HCT116 (cell line): ENCODE results near the gene TSPAN15. TPM values are rescaled to one million over a fixed set of nuclear protein-coding genes. Genes with fewer than 3 reads are reported as not detected.

ENCODE experiments used
- ATAC-seq: fragments of 200-7000 bp; cut with Tn5 transposase; 2 replicates; pipeline ENCODE4 v1.9.1; 2020; ENCODE audit warnings: mild to moderate bottlenecking, moderate library complexity
- BruUV-seq: library from RNA; stranded (reverse); fragments of 400-500 nt; replicated peaks from 2 replicates; lab custom pipeline; 2021; lab: Mats Ljungman, UMichigan
- CTCF ChIA-PET: fragments of 300-600 bp; sonication (Branson Sonifier 250); formaldehyde crosslinking; loops from one replicate; lab custom pipeline; 2021; ENCODE audit warnings: antibody characterized with exemption; lab: Charles Lee
- POLR2A ChIA-PET: fragments of 300-600, 350-600 bp; sonication (Branson Sonifier 250); formaldehyde crosslinking; loops from one replicate; lab custom pipeline; 2021; ENCODE audit warnings: antibody characterized with exemption; lab: Charles Lee
- RAD21 ChIA-PET, 2 experiments: fragments of 300-600 bp; sonication (Branson Sonifier 250); formaldehyde crosslinking; loops; one replicate each; lab custom pipeline; 2023; ENCODE audit warnings: low total read pairs in 2 of 2; ENCODE audit not compliant: uncharacterized antibody in 2 of 2, unreplicated experiment in 2 of 2, low non-redundant PET in 1 of 2; lab: Charles Lee
- DNase-seq: peaks from one replicate; pipeline ENCODE4 v3.0.0-alpha.2; 2010; ENCODE audit warnings: low read depth, low spot score
- H2AFZ ChIP-seq: fragments of 200-600 bp; shearing (Covaris generic), sonication (generic); 2 replicates; pipeline ENCODE4 v1.6.1; 2017; ENCODE audit warnings: low read depth, mixed run types, mixed read lengths, antibody characterized with exemption, low read length; ENCODE audit not compliant: poor library complexity, severe bottlenecking
- H3K27ac ChIP-seq: 2 replicates; pipeline ENCODE4 v1.5.1; 2012; ENCODE audit warnings: low read depth, low read length
- H3K27me3 ChIP-seq: fragments of 200-600 bp; sonication (generic); 2 replicates; pipeline ENCODE4 v1.6.1; 2016; ENCODE audit warnings: mixed run types, low read length, mixed read lengths; ENCODE audit not compliant: insufficient read depth
- H3K36me3 ChIP-seq, 2 experiments: fragments of 200-500 bp in 1 of 2; fragments of 200-600 bp in 1 of 2; sonication (Bioruptor generic) in 1 of 2; sonication (generic) in 1 of 2; 2 replicates each; pipeline versions ENCODE4 v1.5.1 to v1.6.1; 2014 to 2016; ENCODE audit warnings: low read length in 2 of 2, inconsistent platforms in 1 of 2, mixed read lengths in 1 of 2, mixed run types in 1 of 2; ENCODE audit not compliant: insufficient read depth in 2 of 2, control insufficient read depth in 1 of 2
- H3K4me1 ChIP-seq, 2 experiments: fragments of 200-600 bp in 1 of 2; sonication (generic) in 1 of 2; 2 replicates each; pipeline versions ENCODE4 v1.5.1 to v1.6.1; 2012 to 2017; ENCODE audit warnings: low read length in 2 of 2, inconsistent platforms in 1 of 2, mild to moderate bottlenecking in 1 of 2, mixed read lengths in 1 of 2, mixed run types in 1 of 2, moderate library complexity in 1 of 2; ENCODE audit not compliant: insufficient read depth in 2 of 2, control insufficient read depth in 1 of 2
- H3K4me2 ChIP-seq: fragments of 200-600 bp; sonication (generic); 2 replicates; pipeline ENCODE4 v1.6.1; 2017; ENCODE audit warnings: mixed run types, low read length, mixed read lengths
- H3K4me3 ChIP-seq, 2 experiments: fragments of 200-600 bp in 1 of 2; sonication (generic) in 1 of 2; replicated peaks in 1 of 2; 2 replicates each; pipeline ENCODE4 v1.5.1; 2011 to 2016; ENCODE audit warnings: low read length in 2 of 2, control low read depth in 1 of 2, low read depth in 1 of 2, mild to moderate bottlenecking in 1 of 2, mixed read lengths in 1 of 2, mixed run types in 1 of 2
- H3K79me2 ChIP-seq: fragments of 200-600 bp; sonication (generic); 2 replicates; pipeline ENCODE4 v1.6.1; 2017; ENCODE audit warnings: mild to moderate bottlenecking, mixed run types, low read length, moderate library complexity, mixed read lengths; ENCODE audit not compliant: insufficient read depth
- H3K9ac ChIP-seq: fragments of 200-600 bp; sonication (generic); 2 replicates; pipeline ENCODE4 v1.6.1; 2016; ENCODE audit warnings: low read length, mixed read lengths
- H3K9me2 ChIP-seq: fragments of 200-600 bp; sonication (generic), shearing (Covaris generic); 2 replicates; pipeline ENCODE4 v1.6.1; 2017; ENCODE audit warnings: mixed run types, mild to moderate bottlenecking, moderate library complexity; ENCODE audit not compliant: insufficient read depth
- H3K9me3 ChIP-seq, 2 experiments: fragments of 200-500 bp in 1 of 2; fragments of 200-600 bp in 1 of 2; sonication (Bioruptor generic) in 1 of 2; sonication (generic) in 1 of 2; 2 replicates each; pipeline ENCODE4 v1.6.1; 2014 to 2017; ENCODE audit warnings: low read length in 2 of 2, mixed read lengths in 2 of 2, inconsistent platforms in 1 of 2, low read depth in 1 of 2, mild to moderate bottlenecking in 1 of 2, mixed run types in 1 of 2, moderate library complexity in 1 of 2; ENCODE audit not compliant: control insufficient read depth in 1 of 2, insufficient read depth in 1 of 2
- H4K20me1 ChIP-seq: fragments of 200-600 bp; sonication (generic), shearing (Covaris generic); 2 replicates; pipeline ENCODE4 v1.6.1; 2017; ENCODE audit warnings: mixed run types, mild to moderate bottlenecking, moderate library complexity; ENCODE audit not compliant: insufficient read depth
- CBX3 ChIP-seq: IDR thresholded peaks from 2 replicates; pipeline ENCODE4 v1.6.1; 2012; ENCODE audit warnings: low read depth
- EZH2 ChIP-seq: fragments of 200-600 bp; sonication (generic); IDR thresholded peaks from 2 replicates; pipeline ENCODE4 v1.6.1; 2017; ENCODE audit warnings: antibody characterized with exemption, mixed run types
- MAX ChIP-seq: IDR thresholded peaks from 2 replicates; pipeline ENCODE4 v1.6.1; 2012
- POLR2AphosphoS5 ChIP-seq: IDR thresholded peaks from 2 replicates; pipeline ENCODE4 v1.6.1; 2011; ENCODE audit warnings: mild to moderate bottlenecking, low read depth, low read length, moderate library complexity
- RAD21 ChIP-seq: IDR thresholded peaks from 2 replicates; pipeline ENCODE4 v1.6.1; 2012; ENCODE audit warnings: low read depth, mild to moderate bottlenecking
- SIN3A ChIP-seq: IDR thresholded peaks from 2 replicates; pipeline ENCODE4 v1.6.1; 2012; ENCODE audit warnings: low read depth
- SRF ChIP-seq: IDR thresholded peaks from 2 replicates; pipeline ENCODE4 v1.6.1; 2012; ENCODE audit warnings: low read depth
- YY1 ChIP-seq: IDR thresholded peaks from 2 replicates; pipeline ENCODE4 v1.6.1; 2011; ENCODE audit warnings: low read length, low read depth, moderate library complexity, mild to moderate bottlenecking; ENCODE audit not compliant: insufficient replicate concordance; ENCODE audit errors: extremely low read depth
- ZFX ChIP-seq: fragments of 450-650 bp; IDR thresholded peaks from 2 replicates; pipeline ENCODE4 v1.6.1; 2017
- intact Hi-C: fragments of 100-400 bp; cut with micrococcal nuclease; formaldehyde crosslinking; loops from 2 replicates; pipeline ENCODE4 v1.10.0; 2022
- total RNA-seq: library from RNA; stranded (reverse); gene quantifications from one replicate; pipeline ENCODE4 v1.2.1, GENCODE V29; 2021; ENCODE audit not compliant: unreplicated experiment
- TF ChIP-seq, protein P1 (sequence below): IDR thresholded peaks from 2 replicates; pipeline ENCODE4 v1.6.1; 2012

TSPAN15 gene
- total RNA-seq, 1 experiment from 2014 or later: 16.0 TPM

- no TSS peak for BruUV-seq
- RAD21 ChIA-PET: no interaction called here
- H3K9me3 ChIP-seq: no peaks in the 10 kb centered on the region
- H3K9ac ChIP-seq: no peak overlapping the region
- no peaks in the 10 kb centered on the region for H3K36me3 ChIP-seq
- no peak overlapping the region for H2AFZ ChIP-seq
- H3K4me1 ChIP-seq: peaks cover 4 to 5% of the 10 kb centered on the region in 2 experiments; a peak in 1 of 4 replicates
- no peaks in the 10 kb centered on the region for H3K79me2 ChIP-seq
- POLR2A ChIA-PET: no interaction called here
- intact Hi-C loops: no loop called here
- H3K4me3 ChIP-seq: no peak overlapping the region
- no peak for DNase-seq
- H4K20me1 ChIP-seq: no peaks in the 10 kb centered on the region
- no peak for ATAC-seq
- no peaks in the 10 kb centered on the region for H3K27me3 ChIP-seq
- H3K4me2 ChIP-seq: no peak overlapping the region
- TF ChIP-seq CBX3 (no peak), SIN3A (no peak), ZFX (no peak), EZH2 (no peak), MAX (no peak), POLR2AphosphoS5 (no peak), RAD21 (no peak), YY1 (no peak), SRF (no peak)
- TF ChIP-seq, protein P1, sequence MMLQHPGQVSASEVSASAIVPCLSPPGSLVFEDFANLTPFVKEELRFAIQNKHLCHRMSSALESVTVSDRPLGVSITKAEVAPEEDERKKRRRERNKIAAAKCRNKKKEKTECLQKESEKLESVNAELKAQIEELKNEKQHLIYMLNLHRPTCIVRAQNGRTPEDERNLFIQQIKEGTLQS: no peak
- H3K9me2 ChIP-seq: no peaks in the 10 kb centered on the region
- no peak overlapping the region for H3K27ac ChIP-seq
- CTCF ChIA-PET: no interaction called here
Measured at GRCh38 chr10:69494626-69495558, 43.6 kb downstream of the TSPAN15 start.
